Measurements from ENCODE around the gene CCNE1. TPM values are rescaled to one million over a fixed set of nuclear protein-coding genes. Genes with fewer than 3 reads are reported as not detected.
A peak's percentile ranks its signal among the peaks of the same experiment; 100 is the strongest.

CCNE1 gene
- polyA plus RNA-seq (2012; ENCODE audit: insufficient read length, low read depth): 44.1 TPM

GRCh38 chr19:29811125-29812079, at the start of gene CCNE1:
Gene CCNE1, plus strand, starts transcription at chr19:29811991. Its CDS starts 565 bp downstream, at chr19:29812556.
- TF ChIP-seq REST (IDR thresholded peaks at IDR 0.05; ENCODE audit: insufficient read depth in 1 of 2, low read depth in 2 of 2, low read length in 2 of 2) (no peak), FOXP2 (optimal IDR thresholded peaks at IDR 0.05; ENCODE audit: borderline replicate concordance, extremely low read depth, extremely low read length, insufficient read depth) (peak; percentile 68), TAF1 (IDR thresholded peaks at IDR 0.05; ENCODE audit: borderline replicate concordance, insufficient read depth, low read length) (no peak), SIN3A (IDR thresholded peaks at IDR 0.05; ENCODE audit: borderline replicate concordance, insufficient read depth, low read length) (no peak)

GRCh38 chr19:29763196-29763595, 48.6 kb upstream of the CCNE1 start:
- TF ChIP-seq FOXP2 (optimal IDR thresholded peaks at IDR 0.05; ENCODE audit: borderline replicate concordance, extremely low read depth, extremely low read length, insufficient read depth) (no peak), TAF1 (IDR thresholded peaks at IDR 0.05; ENCODE audit: borderline replicate concordance, insufficient read depth, low read length) (no peak), POLR2AphosphoS5 (IDR thresholded peaks at IDR 0.05; ENCODE audit: low read depth, low read length) (no peak), SIN3A (IDR thresholded peaks at IDR 0.05; ENCODE audit: borderline replicate concordance, insufficient read depth, low read length) (no peak), REST (IDR thresholded peaks at IDR 0.05; ENCODE audit: insufficient read depth in 1 of 2, low read depth in 2 of 2, low read length in 2 of 2) (no peak)

GRCh38 chr19:29764361-29764760, 47.4 kb upstream of the CCNE1 start:
- TF ChIP-seq REST (IDR thresholded peaks at IDR 0.05; ENCODE audit: insufficient read depth in 1 of 2, low read depth in 2 of 2, low read length in 2 of 2) (no peak), SIN3A (IDR thresholded peaks at IDR 0.05; ENCODE audit: borderline replicate concordance, insufficient read depth, low read length) (no peak), FOXP2 (optimal IDR thresholded peaks at IDR 0.05; ENCODE audit: borderline replicate concordance, extremely low read depth, extremely low read length, insufficient read depth) (no peak), POLR2AphosphoS5 (IDR thresholded peaks at IDR 0.05; ENCODE audit: low read depth, low read length) (no peak), TAF1 (IDR thresholded peaks at IDR 0.05; ENCODE audit: borderline replicate concordance, insufficient read depth, low read length) (no peak)

GRCh38 chr19:29766100-29766499, 45.7 kb upstream of the CCNE1 start:
- no peak for TF ChIP-seq REST (IDR thresholded peaks at IDR 0.05; ENCODE audit: insufficient read depth in 1 of 2, low read depth in 2 of 2, low read length in 2 of 2)
- no peak for TF ChIP-seq TAF1 (IDR thresholded peaks at IDR 0.05; ENCODE audit: borderline replicate concordance, insufficient read depth, low read length)
- no peak for TF ChIP-seq SIN3A (IDR thresholded peaks at IDR 0.05; ENCODE audit: borderline replicate concordance, insufficient read depth, low read length)
- no peak for TF ChIP-seq POLR2AphosphoS5 (IDR thresholded peaks at IDR 0.05; ENCODE audit: low read depth, low read length)
- no peak for TF ChIP-seq FOXP2 (optimal IDR thresholded peaks at IDR 0.05; ENCODE audit: borderline replicate concordance, extremely low read depth, extremely low read length, insufficient read depth)

All from PFSK-1 (cell line).